ENCODE measurements around the gene HDAC10.

The HDAC10 gene

GRCh38 chr22:50215297-50216054, 35.6 kb downstream of the HDAC10 start:
- DNase-seq (ENCODE audit: low read depth), result no peak
- H3K4me3 ChIP-seq (ENCODE audit: low read depth, low read length), result no peak overlapping the region
- no peak for TF ChIP-seq CTCF (conservative IDR thresholded peaks at IDR 0.05; ENCODE audit: low read depth, low read length)

- no peak overlapping the region for H3K4me3 ChIP-seq (ENCODE audit: low read depth, low read length)
- no peak for TF ChIP-seq CTCF (conservative IDR thresholded peaks at IDR 0.05; ENCODE audit: low read depth, low read length)
- DNase-seq (ENCODE audit: low read depth), result no peak
Observed at GRCh38 chr22:50213263-50213662, 37.8 kb downstream of the HDAC10 start.

- no peak for TF ChIP-seq CTCF (conservative IDR thresholded peaks at IDR 0.05; ENCODE audit: low read depth, low read length)
- no peak for DNase-seq (ENCODE audit: low read depth)
- no peak overlapping the region for H3K4me3 ChIP-seq (ENCODE audit: low read depth, low read length)
Observed at GRCh38 chr22:50211147-50211546, 39.9 kb downstream of the HDAC10 start.

GRCh38 chr22:50210378-50211139, 40.5 kb downstream of the HDAC10 start:
- TF ChIP-seq CTCF (conservative IDR thresholded peaks at IDR 0.05; ENCODE audit: low read depth, low read length), result no peak
- H3K4me3 ChIP-seq (ENCODE audit: low read depth, low read length), result no peak overlapping the region
- DNase-seq (ENCODE audit: low read depth), result no peak

- DNase-seq (ENCODE audit: low read depth), result peak; percentile 74
- TF ChIP-seq CTCF (conservative IDR thresholded peaks at IDR 0.05; ENCODE audit: low read depth, low read length), result peak; percentile 91
- no peak overlapping the region for H3K4me3 ChIP-seq (ENCODE audit: low read depth, low read length)
Observed at GRCh38 chr22:50209893-50210292, 41.2 kb downstream of the HDAC10 start.

GRCh38 chr22:50208939-50209892, 41.8 kb downstream of the HDAC10 start:
- TF ChIP-seq CTCF (conservative IDR thresholded peaks at IDR 0.05; ENCODE audit: low read depth, low read length), result no peak
- no peak overlapping the region for H3K4me3 ChIP-seq (ENCODE audit: low read depth, low read length)
- no peak for DNase-seq (ENCODE audit: low read depth)
